NCI-H2196 (cell line): Measurements from ENCODE around the gene L3MBTL3.

Experiments used
- DNase-seq: peaks from one replicate; lab custom pipeline; 2025; ENCODE audit not compliant: unreplicated experiment; lab: John Stamatoyannopoulos, UW

Gene L3MBTL3

GRCh38 chr6:130018292-130018743 lies at the start of gene L3MBTL3:
Gene L3MBTL3 (plus strand): TSS chr6:130018581. CDS start chr6:130042700, 24,119 bp downstream.
- DNase-seq, result peak; percentile 76

DNA sequence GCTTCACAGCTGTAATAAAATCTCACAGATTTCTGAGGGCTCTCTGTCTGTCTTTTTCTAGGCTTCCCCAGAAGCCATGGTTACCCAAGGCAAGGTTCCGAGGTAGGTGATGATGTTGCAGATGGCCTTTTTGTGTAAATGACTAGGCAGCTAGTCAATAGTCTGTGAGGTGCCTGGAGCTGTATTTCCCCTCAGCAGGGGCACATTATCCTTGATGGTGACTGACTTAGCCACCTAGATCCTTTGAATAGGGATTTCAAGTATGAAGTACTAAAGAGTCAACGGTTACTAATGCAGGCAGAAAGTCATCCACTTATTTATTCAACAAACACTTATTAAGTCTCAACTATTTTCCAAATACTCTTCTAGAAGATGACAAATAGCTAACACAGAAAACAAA lies 49.3 kb upstream of the L3MBTL3 start:
- no peak for DNase-seq

- no peak for DNase-seq
Observed at GRCh38 chr6:129976110-129976509, 42.3 kb upstream of the L3MBTL3 start.

DNA sequence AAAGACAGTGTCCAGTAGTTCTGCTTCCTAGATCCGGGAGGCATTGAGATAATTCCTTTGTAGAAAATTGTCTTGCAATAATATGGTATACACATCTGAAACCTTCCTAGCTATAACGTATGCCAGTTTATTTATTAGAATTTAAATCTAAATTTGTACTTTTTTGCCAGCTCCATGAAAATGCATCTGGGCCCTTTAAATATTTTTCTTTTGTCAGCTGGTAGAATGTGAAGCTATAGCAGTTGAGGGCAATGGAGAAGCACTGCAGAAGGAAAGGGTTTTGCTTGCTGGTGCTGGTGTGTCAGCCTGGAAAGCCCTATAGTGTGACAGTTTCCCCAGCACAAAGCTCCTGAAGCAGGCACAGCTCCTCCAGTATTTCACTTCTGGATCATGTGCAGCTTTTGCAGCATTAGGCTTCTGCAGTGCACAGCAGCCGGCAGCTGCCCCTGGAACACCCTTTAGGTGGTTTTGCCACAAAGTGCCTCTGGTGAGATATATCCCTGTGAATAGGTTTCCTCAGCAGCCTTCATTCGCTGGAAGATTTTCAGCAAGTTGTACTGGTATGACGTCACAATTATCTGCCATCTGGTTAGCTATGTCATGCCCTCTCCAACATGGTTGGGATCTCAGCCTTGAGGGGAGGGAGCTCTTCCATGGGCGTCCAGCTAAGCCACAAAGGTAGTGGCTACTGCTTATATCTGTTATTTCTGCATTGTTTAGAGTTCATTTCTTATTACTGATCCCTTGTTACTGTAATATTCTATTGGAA lies 40.0 kb upstream of the L3MBTL3 start:
- no peak for DNase-seq

DNA sequence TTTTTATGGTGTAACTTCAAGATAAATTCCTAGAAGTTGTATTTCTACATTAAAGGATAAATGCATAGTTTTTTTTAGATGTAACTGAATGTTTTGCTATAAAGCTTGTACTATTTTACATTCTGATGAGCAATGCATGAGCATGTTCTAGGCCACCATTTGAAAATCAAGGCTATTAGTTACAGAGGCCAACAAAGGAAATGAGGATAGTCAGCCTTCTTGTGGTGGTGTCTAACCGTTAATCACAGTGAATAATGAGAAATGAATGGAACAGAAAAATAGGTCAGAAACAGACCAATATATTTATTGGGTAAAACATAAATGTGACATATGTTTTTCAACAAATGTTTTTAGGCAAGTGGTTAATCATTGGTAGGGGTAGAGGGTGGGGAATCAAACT lies 37.6 kb upstream of the L3MBTL3 start:
- no peak for DNase-seq

- DNase-seq, result no peak
Observed at GRCh38 chr6:129981598-129981997, 36.8 kb upstream of the L3MBTL3 start.

- no peak for DNase-seq
Observed at GRCh38 chr6:129989396-129989795, 29.0 kb upstream of the L3MBTL3 start.

DNA sequence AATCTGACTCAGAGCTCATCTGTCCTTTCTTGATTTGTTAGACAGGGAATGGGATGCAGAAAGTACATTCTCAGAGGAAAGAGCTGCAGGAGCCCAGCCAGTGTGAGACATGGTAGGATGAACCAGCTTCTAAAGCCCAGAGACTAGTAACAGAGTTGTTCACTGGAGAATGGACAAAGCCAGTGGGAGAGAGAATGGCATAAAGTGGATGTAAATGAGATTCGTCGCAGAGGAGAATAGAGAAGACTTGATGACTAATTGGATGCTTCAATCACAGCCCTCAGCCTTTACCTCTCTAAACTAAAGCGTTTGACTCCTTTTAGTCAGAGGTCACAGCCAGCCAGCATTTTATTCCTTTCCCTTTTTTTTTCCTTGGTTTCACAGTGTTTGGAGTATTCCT lies 25.5 kb upstream of the L3MBTL3 start:
- DNase-seq, result no peak

GRCh38 chr6:129994410-129994809 lies 24.0 kb upstream of the L3MBTL3 start:
- no peak for DNase-seq

DNA sequence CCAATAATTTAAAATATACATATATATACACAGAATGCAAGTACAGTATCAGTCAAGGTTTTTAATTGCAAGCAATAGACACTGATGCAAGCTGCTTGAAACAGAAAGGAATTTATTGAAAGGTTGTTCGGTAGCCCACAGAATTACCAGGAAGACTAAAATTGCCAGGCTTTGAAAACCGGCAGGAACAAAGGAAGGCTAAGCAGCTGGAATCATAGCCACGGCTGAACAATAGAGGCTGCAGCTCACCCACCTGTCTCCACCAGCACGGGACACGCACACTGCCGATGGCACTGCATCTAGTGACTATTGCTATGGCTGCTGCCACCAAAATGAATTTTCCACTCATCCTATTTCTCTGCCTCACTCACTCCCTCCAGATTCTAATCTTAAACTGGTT lies 22.0 kb upstream of the L3MBTL3 start:
- DNase-seq, result no peak

GRCh38 chr6:130000526-130001421 lies 17.6 kb upstream of the L3MBTL3 start:
- DNase-seq, result no peak

- no peak for DNase-seq
Observed at GRCh38 chr6:130008236-130008873, 10.0 kb upstream of the L3MBTL3 start.

DNA sequence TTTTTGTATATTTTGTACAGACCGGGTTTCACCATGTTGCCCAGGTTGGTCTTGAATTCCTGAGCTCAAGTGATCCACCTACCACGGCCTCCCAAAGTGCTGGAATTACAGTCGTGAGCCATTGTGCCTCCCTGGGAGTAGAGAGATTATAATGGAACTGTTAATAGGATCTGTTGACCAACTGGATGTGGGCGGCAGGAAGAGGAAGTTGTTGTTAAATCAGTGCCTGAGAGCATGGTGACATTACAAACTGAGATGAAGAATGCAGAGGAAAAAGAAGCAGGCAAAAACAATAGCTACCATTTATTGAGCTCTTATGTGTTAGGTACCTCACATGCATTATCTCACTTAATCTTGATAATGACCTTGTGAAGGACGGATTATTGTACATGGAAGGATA lies 9.2 kb upstream of the L3MBTL3 start:
- DNase-seq, result no peak

DNA sequence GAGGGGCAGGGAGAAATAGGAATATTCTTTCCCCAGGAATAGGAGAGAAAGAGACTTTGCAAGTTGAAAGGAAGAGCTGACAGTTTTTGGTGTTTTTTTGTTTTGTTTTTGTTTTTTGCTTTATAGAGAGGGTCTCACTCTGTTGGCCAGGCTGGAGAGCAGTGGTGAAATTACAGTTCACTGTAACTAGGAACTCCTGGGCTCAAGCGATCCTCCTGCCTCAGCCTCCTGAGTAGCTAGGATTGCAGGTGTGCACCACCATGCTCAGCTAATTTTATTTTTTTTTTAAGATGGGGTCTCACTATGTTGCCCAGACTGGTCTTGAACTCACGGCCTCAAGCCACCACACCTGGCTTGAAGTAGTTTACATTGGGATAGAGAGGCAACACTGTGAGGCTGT lies 8.0 kb upstream of the L3MBTL3 start:
- DNase-seq, result no peak

- no peak for DNase-seq
Observed at GRCh38 chr6:130012728-130013127, 5.7 kb upstream of the L3MBTL3 start.

DNA sequence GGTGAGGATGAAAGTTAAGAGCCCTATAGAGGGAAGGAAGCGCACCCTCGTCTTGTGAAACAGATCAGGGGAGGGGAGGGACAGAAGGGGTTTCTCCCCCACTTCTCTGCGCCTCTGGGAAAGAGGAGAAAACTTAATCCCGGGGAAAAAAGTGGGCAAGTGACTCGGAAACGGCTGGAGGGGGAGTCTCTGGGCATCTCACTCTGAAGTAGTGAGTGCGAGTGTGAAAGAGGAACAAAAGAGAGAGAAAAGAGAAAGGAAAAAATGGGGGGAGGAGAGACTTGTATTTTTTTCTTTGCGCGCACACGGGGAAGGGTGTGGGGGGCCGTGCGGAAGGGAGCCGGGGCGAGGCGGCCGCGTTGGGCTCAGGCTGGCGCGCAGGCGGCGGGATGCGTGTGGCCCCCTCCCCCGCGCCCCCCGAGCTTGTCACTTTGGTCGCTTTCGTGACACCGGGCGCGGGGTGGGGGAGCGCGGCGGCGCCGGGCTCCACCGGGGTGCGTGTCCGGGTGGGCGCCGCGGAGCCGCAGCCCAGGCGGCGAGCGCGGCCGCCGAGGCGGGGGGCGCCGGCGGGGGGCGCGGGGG lies 454 bp downstream of the L3MBTL3 start:
- no peak for DNase-seq

DNA sequence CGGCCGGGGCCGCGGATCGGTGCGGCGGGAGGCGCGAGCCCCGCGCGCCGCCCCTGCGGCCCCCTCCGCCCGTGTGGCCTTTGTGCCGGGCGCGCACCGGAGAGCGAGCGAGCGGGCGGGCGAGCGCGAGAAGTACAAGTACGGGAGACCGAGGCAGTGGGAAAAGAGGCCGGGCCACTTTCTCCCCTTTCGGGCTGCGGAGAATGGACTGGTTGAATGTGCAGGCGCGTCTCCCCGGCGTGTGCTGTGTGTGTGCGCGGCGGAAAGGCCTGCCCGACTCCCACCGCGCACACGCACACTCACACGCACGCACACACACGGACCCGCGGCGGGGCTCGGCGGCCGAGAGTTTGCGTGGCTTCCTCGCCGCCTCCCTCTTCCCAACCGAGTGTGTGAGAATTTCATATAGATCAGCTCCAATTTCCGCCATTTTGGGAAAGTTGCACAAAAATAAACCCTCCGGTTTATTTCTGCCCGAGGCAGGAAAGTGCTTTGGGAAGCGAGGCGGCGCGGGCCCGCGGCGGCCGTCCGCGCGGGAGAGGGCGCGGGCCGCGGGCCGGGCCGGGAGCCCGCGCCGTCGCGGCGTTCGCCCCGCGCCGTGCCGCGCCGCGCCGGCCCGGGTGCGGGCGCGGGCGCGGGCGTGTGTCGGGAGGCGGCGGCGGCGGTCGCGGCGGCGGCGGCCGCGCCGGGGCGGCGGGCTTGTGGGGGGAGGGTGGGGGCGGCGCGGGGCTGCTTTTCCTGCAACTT lies 1.1 kb downstream of the L3MBTL3 start:
- DNase-seq, result no peak

DNA sequence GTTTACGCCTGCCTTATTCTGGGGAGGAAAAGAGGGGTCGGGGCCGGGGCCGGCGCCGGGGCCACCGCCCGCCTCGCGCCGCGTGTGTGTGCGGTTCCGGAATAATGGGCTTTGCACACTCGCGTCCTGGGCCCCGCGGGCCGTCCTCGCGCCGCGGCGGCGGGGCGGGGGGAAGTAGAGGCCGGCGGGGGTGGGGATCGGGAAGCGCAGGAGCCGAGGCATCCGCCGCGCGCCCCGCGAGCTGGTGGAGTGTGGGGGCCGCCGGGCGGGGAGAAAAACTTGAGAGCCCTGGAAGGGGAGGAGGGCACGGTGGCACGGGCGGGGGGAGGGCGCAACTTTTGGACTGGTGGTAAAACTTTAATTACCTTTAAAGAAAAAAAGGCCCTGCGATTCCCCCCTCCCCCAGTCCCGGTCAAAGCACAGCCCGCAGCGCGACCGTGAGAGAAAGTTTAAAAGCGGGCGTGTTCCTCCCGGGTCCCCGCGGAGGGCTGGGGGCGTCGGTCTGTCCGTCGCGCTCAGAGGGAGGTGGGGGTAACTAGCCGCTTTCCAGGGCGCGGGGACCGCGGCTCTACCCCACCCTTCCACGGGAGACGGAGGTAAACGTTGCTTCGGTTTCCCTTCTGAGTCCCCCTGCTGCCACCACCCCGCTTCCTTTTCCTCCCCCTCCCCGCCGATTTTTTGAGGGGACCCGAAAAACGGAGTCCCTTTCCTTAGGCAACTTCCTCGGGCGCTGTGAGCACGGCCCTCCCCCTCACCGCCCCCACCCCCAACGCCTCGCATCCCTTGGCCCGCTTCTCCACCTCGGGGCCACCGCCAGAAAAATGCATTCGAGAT lies 1.9 kb downstream of the L3MBTL3 start:
- no peak for DNase-seq

- DNase-seq, result peak; percentile 62
Observed at GRCh38 chr6:130020907-130021629, 2.7 kb downstream of the L3MBTL3 start.
